B cell (primary cell): ENCODE results near the gene ZFP36L1. TPM values are rescaled to one million over a fixed set of nuclear protein-coding genes. Genes with fewer than 3 reads are reported as not detected.

Experiments used
- ATAC-seq: fragments of 200-7000 bp; cut with Tn5 transposase; one replicate; pipeline ENCODE4 v1.10.0; 2021; ENCODE audit warnings: low read depth, mild to moderate bottlenecking, moderate number of reproducible peaks, moderate library complexity
- CTCF ChIA-PET: fragments of 350-600 bp; sonication (Branson Sonifier 250); formaldehyde crosslinking; loops from one replicate; lab custom pipeline; 2021; ENCODE audit warnings: antibody characterized with exemption, inconsistent platforms; lab: Charles Lee
- POLR2A ChIA-PET: fragments of 350-600 bp; sonication (Branson Sonifier 250); formaldehyde crosslinking; loops from one replicate; lab custom pipeline; 2021; ENCODE audit warnings: antibody characterized with exemption; lab: Charles Lee
- DNase-seq: peaks from one replicate; pipeline ENCODE4 v3.0.0; 2013
- H2AFZ ChIP-seq: 2 replicates; pipeline ENCODE4 v1.6.1; 2012; ENCODE audit warnings: mild to moderate bottlenecking, low read depth, low read length; ENCODE audit not compliant: insufficient read depth, poor library complexity, severe bottlenecking
- H3K27ac ChIP-seq, 2 donors: 1 replicate in 1 of 2; 2 replicates in 1 of 2; pipeline ENCODE4 v1.5.1; 2012 to 2013; ENCODE audit warnings: low read length in 2 of 2, mild to moderate bottlenecking in 2 of 2, moderate library complexity in 1 of 2
- H3K27me3 ChIP-seq, 4 experiments: fragments of 200-600 bp in 1 of 4; sonication (generic) in 1 of 4; replicated peaks in 1 of 4; 1 replicate in 2 of 4; 2 replicates in 2 of 4; pipeline versions ENCODE4 v1.6.1 to v1.7.0; 2013 to 2016; ENCODE audit warnings: low read length in 3 of 4, mild to moderate bottlenecking in 2 of 4, mixed read lengths in 1 of 4, moderate library complexity in 1 of 4; ENCODE audit not compliant: insufficient read depth in 4 of 4, control insufficient read depth in 3 of 4; ENCODE audit errors: control extremely low read depth in 1 of 4
- H3K36me3 ChIP-seq, 2 experiments: replicated peaks in 1 of 2; 1 replicate in 1 of 2; 2 replicates in 1 of 2; pipeline versions ENCODE4 v1.6.1 to v1.7.1; 2013; ENCODE audit warnings: low read length in 1 of 2; ENCODE audit not compliant: insufficient read depth in 2 of 2, control insufficient read depth in 1 of 2; ENCODE audit errors: control extremely low read depth in 1 of 2, extremely low read depth in 1 of 2
- H3K4me1 ChIP-seq, 2 donors: fragments of 200-600 bp in 1 of 2; sonication (generic) in 1 of 2; 1 replicate in 1 of 2; 2 replicates in 1 of 2; pipeline versions ENCODE4 v1.5.1 to v1.6.1; 2013 to 2017; ENCODE audit warnings: low read length in 2 of 2; ENCODE audit not compliant: control insufficient read depth in 2 of 2, insufficient read depth in 2 of 2
- H3K4me2 ChIP-seq: replicated peaks from 2 replicates; pipeline ENCODE3; 2012; ENCODE audit warnings: mild to moderate bottlenecking, low read depth, low read length; ENCODE audit not compliant: poor library complexity, severe bottlenecking
- H3K4me3 ChIP-seq, 5 experiments: fragments of 200-600 bp in 1 of 5; sonication (generic) in 1 of 5; 1 replicate in 3 of 5; 2 replicates in 2 of 5; pipeline versions ENCODE4 v1.5.1 to v1.7.0; 2011 to 2016; ENCODE audit warnings: low read length in 4 of 5, mild to moderate bottlenecking in 4 of 5, low read depth in 2 of 5, control low read depth in 1 of 5, moderate library complexity in 1 of 5; ENCODE audit not compliant: insufficient read depth in 1 of 5; ENCODE audit errors: control extremely low read depth in 1 of 5, extremely low read depth in 1 of 5
- H3K79me2 ChIP-seq: fragments of 200-600 bp; sonication (generic); one replicate; pipeline ENCODE4 v1.6.0; 2016; ENCODE audit warnings: low read length; ENCODE audit not compliant: control insufficient read depth, insufficient read depth
- H3K9ac ChIP-seq: fragments of 200-600 bp; sonication (generic); 2 replicates; pipeline ENCODE4 v1.6.1; 2017; ENCODE audit warnings: mild to moderate bottlenecking, low read length, moderate library complexity
- H3K9me3 ChIP-seq, 3 donors: one replicate each; pipeline versions ENCODE4 v1.6.1 to v1.7.1; 2013; ENCODE audit warnings: low read length in 2 of 3; ENCODE audit not compliant: control insufficient read depth in 2 of 3, insufficient read depth in 1 of 3; ENCODE audit errors: control extremely low read depth in 1 of 3
- H4K20me1 ChIP-seq: 2 replicates; pipeline ENCODE4 v1.6.0; 2012; ENCODE audit warnings: mild to moderate bottlenecking, low read length; ENCODE audit not compliant: insufficient read depth, control insufficient read depth, poor library complexity, severe bottlenecking
- H3K27ac Mint-ChIP-seq: one replicate; pipeline ENCODE4 v1.8.0; 2021; ENCODE audit warnings: mixed read lengths
- H3K27me3 Mint-ChIP-seq: one replicate; pipeline ENCODE4 v1.8.0; 2021; ENCODE audit warnings: mixed read lengths
- H3K4me1 Mint-ChIP-seq: one replicate; pipeline ENCODE4 v1.8.0; 2021; ENCODE audit warnings: mixed read lengths
- H3K4me3 Mint-ChIP-seq: one replicate; pipeline ENCODE4 v1.8.0; 2021; ENCODE audit warnings: mixed read lengths
- H3K9me3 Mint-ChIP-seq: one replicate; pipeline ENCODE4 v1.8.0; 2022; ENCODE audit warnings: mixed read lengths; ENCODE audit not compliant: insufficient read depth
- CTCF ChIP-seq: fragments of 200-600 bp; IDR thresholded peaks from one replicate; pipeline ENCODE4 v1.8.0; 2022; ENCODE audit warnings: antibody characterized with exemption, mild to moderate bottlenecking
- EZH2 ChIP-seq: IDR thresholded peaks from 2 replicates; pipeline ENCODE4 v1.6.1; 2012; ENCODE audit warnings: borderline replicate concordance, low read depth, mild to moderate bottlenecking, moderate library complexity, low read length; ENCODE audit not compliant: insufficient read depth, poor library complexity, severe bottlenecking
- WGBS: methylation state at CpG from one replicate; pipeline ENCODE4 v1.1.5; 2013; ENCODE audit warnings: missing lambda C conversion rate; ENCODE audit not compliant: insufficient coverage; 5-methylcytosine and 5-hydroxymethylcytosine counted together
- intact Hi-C: fragments of 100-400 bp; cut with micrococcal nuclease; formaldehyde crosslinking; loops from one replicate; pipeline ENCODE4 v1.10.0; 2022
- polyA plus RNA-seq: library from polyadenylated mRNA; depleted of rRNA; stranded (reverse); fragments of >200 nt; gene quantifications from 2 replicates; pipeline ENCODE4 v1.2.3, GENCODE V29; 2012
- total RNA-seq, 2 donors: library from RNA; stranded (reverse); fragments of 120-200 nt in 1 of 2; gene quantifications; 1 replicate in 1 of 2; 2 replicates in 1 of 2; pipeline versions ENCODE4 v1.2.3 to v1.2.4, GENCODE V29; 2013 to 2022

The ZFP36L1 gene
- total and polyA plus RNA-seq, 2 donors (not counting 1 experiment from before 2014, with no cell fraction given) = 572 to 983 TPM

- intact Hi-C loops = no loop called here
- Histone ChIP-seq H3K4me3 (no peak overlapping the region), H3K36me3 (no peaks in the 10 kb centered on the region), H2AFZ (no peak overlapping the region), H3K9me3 (peaks cover 0 to 12% (median 4%) of the 10 kb centered on the region in 3 donors), H3K27me3 (no peaks in the 10 kb centered on the region), H3K4me2 (no peak overlapping the region), H3K4me1 (peaks cover 9 to 18% of the 10 kb centered on the region in 2 donors), H4K20me1 (no peaks in the 10 kb centered on the region), H3K27ac (no peak overlapping the region), H3K9ac (no peak overlapping the region), H3K79me2 (no peaks in the 10 kb centered on the region)
- H3K4me3 Mint-ChIP-seq = no peak overlapping the region
- H3K27me3 Mint-ChIP-seq = no peaks in the 10 kb centered on the region
- no peaks in the 10 kb centered on the region for H3K9me3 Mint-ChIP-seq
- 88% methylated on average over 1 of the region's 1 CpG for WGBS
- ChIA-PET CTCF (interaction anchor here (16.1 kb wide), 1 partner anchor 526 kb away, joined by 252 read pairs; no protein-coding TSS in a partner anchor), POLR2A (no interaction called here)
- ATAC-seq = no peak
- H3K27ac Mint-ChIP-seq = no peak overlapping the region
- DNase-seq = no peak
- TF ChIP-seq CTCF (no peak), EZH2 (no peak)
- peaks cover 22% of the 10 kb centered on the region for H3K4me1 Mint-ChIP-seq
Measured at GRCh38 chr14:68777644-68778043, 15.2 kb downstream of the ZFP36L1 start.

GRCh38 chr14:68775614-68776126 is 17.2 kb downstream of the ZFP36L1 start:
- ChIA-PET POLR2A (interaction anchor here (0.9 kb wide), 1 partner anchor 90 kb away, joined by 3 read pairs; no protein-coding TSS in a partner anchor), CTCF (no interaction called here)
- Histone ChIP-seq H3K27ac (no peak overlapping the region), H3K4me2 (no peak overlapping the region), H3K27me3 (no peaks in the 10 kb centered on the region), H3K79me2 (no peaks in the 10 kb centered on the region), H3K9ac (no peak overlapping the region), H3K4me3 (no peak overlapping the region), H3K36me3 (no peaks in the 10 kb centered on the region), H2AFZ (no peak overlapping the region), H3K9me3 (peaks cover 0 to 12% (median 4%) of the 10 kb centered on the region in 3 donors), H4K20me1 (no peaks in the 10 kb centered on the region), H3K4me1 (peaks cover 12 to 17% of the 10 kb centered on the region in 2 donors)
- WGBS = 97% methylated on average over 3 of the region's 6 CpGs
- ATAC-seq (no peak), DNase-seq (no peak)
- TF ChIP-seq EZH2 (no peak), CTCF (no peak)
- Mint-ChIP-seq H3K9me3 (no peaks in the 10 kb centered on the region), H3K4me1 (peaks cover 19% of the 10 kb centered on the region), H3K4me3 (no peak overlapping the region), H3K27ac (no peak overlapping the region), H3K27me3 (no peaks in the 10 kb centered on the region)
- intact Hi-C loops = no loop called here
